HG02678 (cell line): ENCODE data around the gene ARFGAP1.

ENCODE experiments used
- ATAC-seq: cut with Tn5 transposase; IDR thresholded peaks from one replicate; pipeline ENCODE4 v1.9.1; 2021; ENCODE audit warnings: mild to moderate bottlenecking, moderate library complexity; ENCODE audit not compliant: unreplicated experiment

Gene ARFGAP1

GRCh38 chr20:63289311-63290135, 16.9 kb downstream of the ARFGAP1 start:
- no peak for ATAC-seq

- no peak for ATAC-seq
Observed at GRCh38 chr20:63290136-63290676, 17.6 kb downstream of the ARFGAP1 start.

- no peak for ATAC-seq
Observed at GRCh38 chr20:63290677-63291472, 18.3 kb downstream of the ARFGAP1 start.

DNA sequence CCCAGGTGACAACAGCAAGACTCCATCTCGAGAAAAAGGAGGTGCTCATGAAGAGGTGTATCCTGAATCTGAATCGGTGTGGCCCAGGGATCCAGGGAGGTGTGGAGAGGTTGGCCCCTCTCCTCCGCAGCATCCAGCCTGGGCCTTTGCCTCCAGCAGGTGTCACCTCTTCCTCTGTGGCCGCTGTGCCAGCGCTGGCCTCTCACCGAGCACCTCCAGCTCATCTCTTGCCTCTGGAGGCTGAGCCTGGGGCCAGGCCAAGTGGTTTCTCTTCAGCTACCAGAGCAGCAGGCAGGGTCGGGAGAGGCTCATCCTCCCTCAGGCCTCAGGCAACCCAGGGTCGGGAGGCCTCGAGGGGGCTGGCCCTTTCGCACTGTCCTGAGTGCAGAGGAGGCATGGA, 19.2 kb downstream of the ARFGAP1 start:
- ATAC-seq, result no peak

DNA sequence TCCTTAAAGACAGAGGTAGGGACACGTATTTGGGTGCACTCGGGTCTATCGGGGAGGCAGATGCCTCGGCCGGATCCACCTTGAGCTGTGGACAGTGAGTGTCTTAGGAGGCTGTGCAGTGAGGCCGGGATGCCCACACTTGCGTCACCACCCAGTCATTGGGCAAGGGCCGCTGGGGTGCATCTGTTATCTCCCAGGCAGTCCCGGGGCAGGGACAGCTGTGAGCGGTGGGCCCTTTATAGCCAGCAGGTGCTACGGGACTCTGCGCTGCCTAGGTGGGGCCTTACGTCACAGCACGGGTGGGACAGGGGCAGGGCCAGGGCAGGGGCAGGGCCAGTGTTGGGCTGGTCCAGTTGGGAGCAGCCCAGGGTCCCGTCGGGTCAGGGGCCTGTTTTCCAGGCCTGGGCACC, 19.7 kb downstream of the ARFGAP1 start:
- no peak for ATAC-seq

GRCh38 chr20:63292904-63293303, 20.3 kb downstream of the ARFGAP1 start, which contains the start of gene COL20A1:
Gene COL20A1 (plus strand): TSS chr20:63293186. CDS start chr20:63295108, 1,922 bp downstream.
- ATAC-seq, result no peak

DNA sequence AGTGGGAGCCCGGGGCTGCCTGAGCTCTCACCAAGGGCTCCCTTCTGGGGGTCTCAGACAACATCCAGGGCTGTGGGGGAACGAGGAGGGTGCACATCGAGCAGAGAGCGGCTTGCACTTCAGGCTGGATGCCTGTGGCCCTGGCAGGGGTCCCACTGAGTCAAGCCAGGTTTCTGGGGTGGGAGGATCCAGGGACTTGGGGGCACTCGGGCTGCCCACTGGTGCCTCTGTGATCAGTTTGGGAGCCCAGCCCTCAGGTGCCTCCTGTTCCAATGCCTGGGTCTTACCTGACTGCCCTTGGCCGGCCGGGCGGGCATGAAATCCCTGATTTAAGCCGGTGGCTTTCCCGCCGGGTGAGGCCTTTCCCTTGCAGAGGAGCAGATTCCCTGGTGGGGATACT, 20.8 kb downstream of the ARFGAP1 start:
- ATAC-seq, result no peak

DNA sequence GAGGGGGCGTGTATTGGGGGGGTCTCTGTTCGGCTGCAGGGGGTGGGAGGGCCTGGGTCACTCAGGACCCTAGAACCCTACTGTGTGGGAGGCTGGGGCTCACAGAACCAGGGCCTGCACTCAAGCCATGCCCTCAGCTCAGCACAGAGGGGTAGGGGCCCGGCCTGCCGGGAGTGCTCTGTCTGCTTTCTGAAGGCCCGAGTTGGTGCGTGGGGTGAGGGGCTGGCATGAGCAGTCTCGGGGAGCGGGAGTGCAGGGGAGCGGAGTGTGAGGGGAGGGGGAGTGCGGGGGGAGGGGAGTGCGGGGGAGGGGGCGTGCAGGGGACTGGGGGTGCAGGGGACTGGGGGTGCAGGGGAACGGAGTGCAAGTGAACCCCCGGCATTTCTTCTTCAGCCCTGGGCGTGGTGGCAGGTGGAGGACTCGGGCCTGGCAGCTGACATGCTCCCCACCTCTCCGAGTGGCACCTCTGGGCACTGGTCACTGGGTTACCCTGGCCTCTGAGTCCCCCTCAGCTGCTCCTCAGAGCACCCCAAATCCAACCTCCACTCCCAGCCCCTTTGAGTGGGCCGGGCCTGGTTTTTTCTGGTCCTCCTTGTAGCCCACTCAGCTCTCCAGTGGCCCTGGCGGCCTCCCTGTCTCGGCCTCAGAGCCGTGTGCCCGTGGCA, 21.4 kb downstream of the ARFGAP1 start:
- ATAC-seq, result no peak

DNA sequence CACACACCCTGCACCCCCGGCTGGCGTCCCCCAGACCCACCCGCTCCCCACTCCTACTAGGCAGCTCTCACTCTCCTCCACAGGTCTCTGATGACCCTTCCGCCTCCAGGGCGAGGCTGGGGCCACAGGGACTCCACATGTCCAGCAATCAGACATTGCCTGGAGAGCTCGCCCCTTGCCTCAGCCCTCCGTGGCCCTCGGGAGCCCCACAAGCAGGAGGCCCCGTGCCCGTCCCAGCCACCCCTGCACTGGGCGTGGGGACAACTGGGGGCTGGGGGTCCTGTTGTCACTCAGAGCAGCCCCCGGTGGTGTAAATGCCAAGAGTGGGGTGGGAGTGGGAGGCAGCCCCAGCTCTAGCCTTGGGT, 21.9 kb downstream of the ARFGAP1 start:
- no peak for ATAC-seq

DNA sequence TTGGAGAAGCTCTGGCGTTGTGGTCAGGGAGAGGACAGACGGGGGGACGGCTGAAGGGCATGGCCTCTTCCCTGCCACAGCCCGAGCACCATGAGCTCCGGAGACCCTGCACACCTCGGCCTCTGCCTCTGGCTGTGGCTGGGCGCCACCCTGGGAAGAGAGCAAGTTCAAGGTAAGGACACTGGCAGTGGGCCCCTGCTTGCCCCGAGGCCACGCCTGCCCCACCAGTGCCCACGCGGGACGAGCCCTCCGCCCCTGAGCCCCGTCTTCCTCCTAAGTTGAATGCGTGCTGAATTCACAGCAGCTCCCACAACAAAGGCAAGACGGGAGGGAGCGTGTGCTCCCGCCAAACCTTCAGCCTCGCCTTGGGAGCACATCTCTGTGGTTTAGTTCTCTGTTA, 22.4 kb downstream of the ARFGAP1 start:
- ATAC-seq, result no peak

GRCh38 chr20:63295422-63295821, 22.8 kb downstream of the ARFGAP1 start:
- ATAC-seq, result no peak

- no peak for ATAC-seq
Observed at GRCh38 chr20:63295846-63296245, 23.2 kb downstream of the ARFGAP1 start.

DNA sequence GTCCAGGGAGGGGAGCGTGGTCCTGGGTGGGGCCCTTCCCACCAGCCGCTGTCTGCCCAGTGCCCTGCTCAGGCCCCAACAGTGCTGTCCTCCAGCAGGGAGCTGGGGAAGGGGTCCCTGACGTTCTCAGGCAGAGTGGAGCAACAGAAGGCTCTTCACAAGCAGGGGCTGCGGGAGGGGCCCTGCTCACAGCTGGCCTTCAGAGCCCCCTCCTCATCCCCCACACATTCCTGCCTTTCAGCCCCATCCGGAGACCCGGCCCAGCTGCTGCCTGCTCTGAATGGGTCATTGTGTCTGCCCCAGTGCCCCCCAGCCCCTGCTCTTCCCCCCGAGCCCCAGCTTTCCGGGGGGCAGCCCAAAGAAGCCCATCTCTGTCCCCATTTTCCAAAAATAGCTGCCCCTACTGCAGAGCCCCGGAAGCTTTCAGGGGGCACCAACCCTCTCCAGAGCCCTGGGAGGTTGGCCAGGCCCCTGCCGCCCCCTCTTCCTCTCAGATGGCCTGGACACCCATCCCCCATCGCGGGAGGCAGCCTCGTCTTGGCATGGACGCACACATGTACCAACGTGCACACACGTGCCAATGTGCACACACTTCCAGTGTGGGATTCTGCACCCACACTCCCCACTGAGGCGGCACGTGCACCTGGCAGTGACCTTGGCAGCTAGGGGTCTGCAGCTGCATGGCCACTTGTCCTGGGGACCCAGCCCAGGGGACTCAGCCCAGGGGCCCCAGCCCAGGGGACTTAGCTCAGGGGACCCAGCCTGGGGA, 24.1 kb downstream of the ARFGAP1 start:
- no peak for ATAC-seq

DNA sequence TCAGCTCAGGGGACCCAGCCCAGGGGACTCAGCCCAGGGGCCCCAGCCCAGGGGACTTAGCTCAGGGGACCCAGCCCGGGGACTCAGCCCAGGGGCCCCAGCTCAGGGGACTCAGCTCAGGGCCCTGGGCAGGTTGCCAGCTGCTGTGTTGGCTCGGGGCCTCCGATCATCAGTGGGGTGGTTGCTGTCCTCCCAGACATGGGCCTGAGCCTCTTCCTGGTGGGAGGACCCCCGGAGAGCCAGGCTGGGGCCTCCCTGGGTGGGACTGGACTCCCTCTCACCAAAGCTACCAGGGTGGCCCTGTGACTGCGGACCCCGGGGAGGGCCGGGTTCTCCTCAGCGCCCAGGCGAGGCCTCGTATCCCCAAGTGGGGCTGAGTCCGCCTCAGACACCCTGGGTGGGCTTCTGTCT, 24.8 kb downstream of the ARFGAP1 start:
- ATAC-seq, result no peak

GRCh38 chr20:63297796-63298572, 25.4 kb downstream of the ARFGAP1 start:
- no peak for ATAC-seq

- ATAC-seq, result no peak
Observed at GRCh38 chr20:63298731-63299312, 26.2 kb downstream of the ARFGAP1 start.

DNA sequence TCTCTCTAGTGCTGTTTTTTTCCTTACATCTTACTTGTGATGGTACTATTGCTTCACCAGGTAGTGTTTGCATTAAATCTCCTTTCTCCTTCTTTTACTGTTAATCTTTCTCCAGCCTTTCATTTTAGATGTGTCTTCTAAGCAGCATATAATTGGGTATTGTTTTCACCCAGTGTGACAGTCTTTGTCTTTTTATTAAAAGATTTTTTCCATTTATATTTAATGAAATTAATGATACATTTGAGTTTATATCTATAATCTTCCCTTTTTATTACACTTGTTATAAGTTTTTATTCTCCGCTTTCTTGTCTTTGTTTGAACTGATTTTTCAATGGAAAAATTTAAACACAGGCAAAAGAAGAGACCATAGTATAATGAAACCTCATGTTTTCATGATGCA, 29.1 kb downstream of the ARFGAP1 start:
- ATAC-seq, result no peak

- no peak for ATAC-seq
Observed at GRCh38 chr20:63303095-63303666, 30.6 kb downstream of the ARFGAP1 start.

GRCh38 chr20:63305393-63305792, 32.8 kb downstream of the ARFGAP1 start:
- ATAC-seq, result no peak
